ENCODE measurements around the gene CLPTM1L.

- TF ChIP-seq TARDBP (IDR thresholded peaks at IDR 0.05) (no peak), FOXM1 (IDR thresholded peaks at IDR 0.05; ENCODE audit: borderline replicate concordance) (no peak), SP1 (IDR thresholded peaks at IDR 0.05) (no peak), ZNF384 (IDR thresholded peaks at IDR 0.05) (no peak), FOXK2 (IDR thresholded peaks at IDR 0.05) (no peak), FOXA1 (IDR thresholded peaks at IDR 0.05) (no peak), PKNOX1 (IDR thresholded peaks at IDR 0.05) (no peak), BHLHE40 (IDR thresholded peaks at IDR 0.05; ENCODE audit: borderline replicate concordance) (no peak), L3MBTL2 (conservative IDR thresholded peaks at IDR 0.05) (no peak), SUZ12 (IDR thresholded peaks at IDR 0.05) (no peak), CTBP1 (IDR thresholded peaks at IDR 0.05; ENCODE audit: borderline replicate concordance) (no peak), HDGF (IDR thresholded peaks at IDR 0.05; ENCODE audit: borderline replicate concordance) (no peak), NFRKB (IDR thresholded peaks at IDR 0.05) (no peak)
Measured at GRCh38 chr5:1337489-1338195, 7.3 kb downstream of the CLPTM1L start.

Data from HEK293T (cell line).